ENCODE results near the gene PDIA5.
"Not testable (repeated sequence)": the region's sequence is repeated elsewhere in the genome, so short reads cannot be mapped to it uniquely, and the experiment has no call there.

The PDIA5 gene

DNA sequence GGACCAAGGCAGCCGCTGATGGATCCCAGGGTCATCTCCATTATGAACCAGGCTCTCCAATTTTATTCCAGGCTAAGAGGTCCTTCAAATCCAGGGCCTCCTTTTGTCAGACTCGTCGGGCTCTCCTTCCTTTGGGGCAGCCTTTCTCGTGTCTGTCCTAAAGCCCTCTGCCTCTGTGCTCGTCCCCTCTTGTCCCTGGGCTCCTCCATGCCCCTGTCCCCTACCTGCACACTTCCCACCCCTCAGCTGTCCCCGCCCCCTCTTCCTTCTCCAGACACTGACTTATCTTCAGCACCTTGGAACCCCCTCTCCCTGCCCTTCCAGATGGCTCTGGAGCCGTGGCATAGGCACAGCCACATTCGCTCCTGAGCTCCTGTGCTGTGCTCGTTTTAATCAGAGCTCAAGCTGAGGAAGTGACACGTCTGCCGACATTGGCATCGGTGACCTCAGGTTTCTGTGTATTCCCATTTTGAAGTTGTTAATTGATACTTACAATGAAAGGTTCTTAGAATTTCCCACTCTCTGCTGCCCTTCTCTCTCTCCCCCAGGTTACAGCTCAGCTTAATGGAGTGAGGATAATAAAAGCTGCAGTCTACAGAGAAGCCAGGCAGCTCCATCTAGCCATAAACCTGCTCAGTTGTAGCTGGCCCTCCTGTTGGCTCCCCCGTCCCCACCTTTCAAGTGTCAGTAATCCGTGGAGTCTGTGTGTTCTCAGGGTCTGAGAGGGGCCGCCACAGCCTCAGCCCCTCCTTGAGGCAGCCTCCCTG lies 83.8 kb downstream of the PDIA5 start:
- Histone ChIP-seq H3K4me2 (ENCODE audit: low read depth, low read length) (no peak overlapping the region), H3K4me3 (ENCODE audit: low read length) (no peak overlapping the region), H3F3A (ENCODE audit: insufficient read depth, low read length) (no peaks in the 10 kb centered on the region), H3K27me3 (replicated peaks; ENCODE audit: insufficient read depth, low read length) (no peaks in the 10 kb centered on the region), H3K4me1 (ENCODE audit: low read length) (no peaks in the 10 kb centered on the region), H3K79me2 (ENCODE audit: low read length) (no peaks in the 10 kb centered on the region), H3K9me3 (replicated peaks; ENCODE audit: insufficient read depth, low read length) (no peaks in the 10 kb centered on the region), H2AFZ (ENCODE audit: low read length) (no peak overlapping the region), H3K9me2 (replicated peaks; ENCODE audit: insufficient read depth, low read length) (no peaks in the 10 kb centered on the region), H4K20me1 (ENCODE audit: insufficient read depth, low read length) (no peaks in the 10 kb centered on the region), H3K9ac (ENCODE audit: low read length) (no peak overlapping the region), H3K36me3 (replicated peaks; ENCODE audit: insufficient read depth, low read length) (peaks cover 3% of the 10 kb centered on the region), H3K27ac (ENCODE audit: low read length) (no peak overlapping the region)
- no peak for TF ChIP-seq EZH2phosphoT487 (IDR thresholded peaks at IDR 0.05; ENCODE audit: low read length)
- TF ChIP-seq CTCF (IDR thresholded peaks at IDR 0.05; ENCODE audit: low read length) = no peak
- no peak for TF ChIP-seq EZH2 (optimal IDR thresholded peaks at IDR 0.05; ENCODE audit: low read depth, low read length)
- DNase-seq = no peak

GRCh38 chr3:123151251-123151705 lies 84.5 kb downstream of the PDIA5 start:
- no peak overlapping the region for H3K4me3 ChIP-seq (ENCODE audit: low read length)
- no peak overlapping the region for H3K9ac ChIP-seq (ENCODE audit: low read length)
- no peaks in the 10 kb centered on the region for H3K4me1 ChIP-seq (ENCODE audit: low read length)
- DNase-seq = no peak
- no peaks in the 10 kb centered on the region for H3K27me3 ChIP-seq (replicated peaks; ENCODE audit: insufficient read depth, low read length)
- H3K36me3 ChIP-seq (replicated peaks; ENCODE audit: insufficient read depth, low read length) = peaks cover 2% of the 10 kb centered on the region
- no peak overlapping the region for H3K27ac ChIP-seq (ENCODE audit: low read length)
- no peaks in the 10 kb centered on the region for H3F3A ChIP-seq (ENCODE audit: insufficient read depth, low read length)
- no peak overlapping the region for H2AFZ ChIP-seq (ENCODE audit: low read length)
- H3K9me2 ChIP-seq (replicated peaks; ENCODE audit: insufficient read depth, low read length) = no peaks in the 10 kb centered on the region
- no peaks in the 10 kb centered on the region for H3K9me3 ChIP-seq (replicated peaks; ENCODE audit: insufficient read depth, low read length)
- no peak overlapping the region for H3K4me2 ChIP-seq (ENCODE audit: low read depth, low read length)
- no peaks in the 10 kb centered on the region for H3K79me2 ChIP-seq (ENCODE audit: low read length)
- H4K20me1 ChIP-seq (ENCODE audit: insufficient read depth, low read length) = no peaks in the 10 kb centered on the region
- TF ChIP-seq EZH2phosphoT487 (IDR thresholded peaks at IDR 0.05; ENCODE audit: low read length) = no peak
- no peak for TF ChIP-seq CTCF (IDR thresholded peaks at IDR 0.05; ENCODE audit: low read length)
- TF ChIP-seq EZH2 (optimal IDR thresholded peaks at IDR 0.05; ENCODE audit: low read depth, low read length) = no peak

- not testable (repeated sequence) for H3K4me1 ChIP-seq (ENCODE audit: low read length); H3F3A ChIP-seq (ENCODE audit: insufficient read depth, low read length); H2AFZ ChIP-seq (ENCODE audit: low read length); H3K9me3 ChIP-seq (replicated peaks; ENCODE audit: insufficient read depth, low read length); DNase-seq; H4K20me1 ChIP-seq (ENCODE audit: insufficient read depth, low read length); H3K9ac ChIP-seq (ENCODE audit: low read length); H3K27ac ChIP-seq (ENCODE audit: low read length); H3K9me2 ChIP-seq (replicated peaks; ENCODE audit: insufficient read depth, low read length); H3K27me3 ChIP-seq (replicated peaks; ENCODE audit: insufficient read depth, low read length); H3K79me2 ChIP-seq (ENCODE audit: low read length); H3K4me3 ChIP-seq (ENCODE audit: low read length); H3K4me2 ChIP-seq (ENCODE audit: low read depth, low read length); H3K36me3 ChIP-seq (replicated peaks; ENCODE audit: insufficient read depth, low read length)
These were observed 85.1 kb downstream of the PDIA5 start for GRCh38 chr3:123151853-123152420.

DNA sequence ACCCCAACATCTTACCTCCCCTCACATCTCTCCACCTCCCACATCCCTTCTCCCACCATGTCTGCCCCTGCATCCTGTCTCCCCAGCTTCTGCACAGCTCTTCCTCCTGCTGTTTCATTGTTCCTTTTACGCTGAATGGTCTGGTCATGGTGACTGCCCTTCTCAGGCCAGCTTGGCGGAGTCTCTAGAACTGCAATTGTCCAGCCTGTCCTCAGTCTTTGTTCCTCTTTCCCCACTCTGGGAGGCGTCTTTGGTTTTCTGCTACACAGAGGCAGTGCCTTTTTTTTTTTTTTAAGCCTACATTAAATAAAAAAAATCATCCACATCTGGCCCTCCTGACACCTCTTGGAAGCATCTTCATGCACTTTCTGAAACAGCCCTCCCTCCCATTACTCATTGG lies 85.9 kb downstream of the PDIA5 start:
- Histone ChIP-seq H3K79me2 (ENCODE audit: low read length) (no peaks in the 10 kb centered on the region), H3K9me2 (replicated peaks; ENCODE audit: insufficient read depth, low read length) (no peaks in the 10 kb centered on the region), H3F3A (ENCODE audit: insufficient read depth, low read length) (no peaks in the 10 kb centered on the region), H3K4me3 (ENCODE audit: low read length) (no peak overlapping the region), H3K9ac (ENCODE audit: low read length) (no peak overlapping the region), H3K9me3 (replicated peaks; ENCODE audit: insufficient read depth, low read length) (no peaks in the 10 kb centered on the region), H4K20me1 (ENCODE audit: insufficient read depth, low read length) (no peaks in the 10 kb centered on the region), H3K36me3 (replicated peaks; ENCODE audit: insufficient read depth, low read length) (no peaks in the 10 kb centered on the region; the same call in 1 of the 2 replicates), H3K27me3 (replicated peaks; ENCODE audit: insufficient read depth, low read length) (no peaks in the 10 kb centered on the region), H3K4me1 (ENCODE audit: low read length) (no peaks in the 10 kb centered on the region), H3K4me2 (ENCODE audit: low read depth, low read length) (no peak overlapping the region), H3K27ac (ENCODE audit: low read length) (no peak overlapping the region), H2AFZ (ENCODE audit: low read length) (no peak overlapping the region)
- DNase-seq = no peak
- TF ChIP-seq EZH2phosphoT487 (IDR thresholded peaks at IDR 0.05; ENCODE audit: low read length) (no peak), EZH2 (optimal IDR thresholded peaks at IDR 0.05; ENCODE audit: low read depth, low read length) (no peak), CTCF (IDR thresholded peaks at IDR 0.05; ENCODE audit: low read length) (no peak)

Data from MM.1S (cell line).